Mucosa of descending colon (tissue), 3 donors: ENCODE data around the gene BORA. TPM values are rescaled to one million over a fixed set of nuclear protein-coding genes. Genes with fewer than 3 reads are reported as not detected.
"Not testable (repeated sequence)": the region's sequence is repeated elsewhere in the genome, so short reads cannot be mapped to it uniquely, and the experiment has no call there.

ENCODE experiments used
- ATAC-seq: fragments of 200-7000 bp; cut with Tn5 transposase; one replicate; pipeline ENCODE4 v1.9.1; 2020; ENCODE audit warnings: mild to moderate bottlenecking, moderate library complexity
- DNase-seq, 3 donors: peaks; one replicate each; pipeline ENCODE4 v3.0.0-alpha.2; 2020
- H3K36me3 ChIP-seq: fragments of 200-600 bp; one replicate; pipeline ENCODE4 v1.8.0; 2021; ENCODE audit warnings: low read depth, mild to moderate bottlenecking
- H3K4me1 ChIP-seq: fragments of 200-600 bp; one replicate; pipeline ENCODE4 v1.8.0; 2021; ENCODE audit warnings: low read depth, mild to moderate bottlenecking
- H3K4me3 ChIP-seq: fragments of 200-600 bp; one replicate; pipeline ENCODE4 v1.8.0; 2021; ENCODE audit warnings: mild to moderate bottlenecking
- H3K9me3 ChIP-seq: fragments of 200-600 bp; one replicate; pipeline ENCODE4 v1.8.0; 2021; ENCODE audit warnings: mild to moderate bottlenecking
- CTCF ChIP-seq: fragments of 200-600 bp; IDR thresholded peaks from one replicate; pipeline ENCODE4 v1.8.0; 2022; ENCODE audit warnings: antibody characterized with exemption, mild to moderate bottlenecking
- intact Hi-C, 2 donors: fragments of 100-400 bp; cut with DNase I in 1 of 2; cut with micrococcal nuclease in 1 of 2; formaldehyde crosslinking; loops; one replicate each; pipeline versions ENCODE4 v1.11.0 to v1.11.1; 2022; cut with DNase I, micrococcal nuclease
- total RNA-seq, 3 donors: library from RNA; stranded (reverse); fragmentation: NEBNext Ultra II Directional in 2 of 3; extraction: Animal tissue kit (Norgen Biotek cat#: 25700) in 2 of 3; gene quantifications; one replicate each; pipeline versions ENCODE4 v1.2.1 to v1.2.4, GENCODE V29; 2021 to 2023
- donor health status: DM: no; HTN: no; CAD: no; lungs with moderate emphysema.
- donor health status: DM: no; HTN: no; CAD: no.
- donor health status: DM: no; HTN: yes; CAD: no.

Gene BORA
- total RNA-seq, 3 donors from 2014 or later = 4.3 to 10.7 (median 7.6) TPM

DNA sequence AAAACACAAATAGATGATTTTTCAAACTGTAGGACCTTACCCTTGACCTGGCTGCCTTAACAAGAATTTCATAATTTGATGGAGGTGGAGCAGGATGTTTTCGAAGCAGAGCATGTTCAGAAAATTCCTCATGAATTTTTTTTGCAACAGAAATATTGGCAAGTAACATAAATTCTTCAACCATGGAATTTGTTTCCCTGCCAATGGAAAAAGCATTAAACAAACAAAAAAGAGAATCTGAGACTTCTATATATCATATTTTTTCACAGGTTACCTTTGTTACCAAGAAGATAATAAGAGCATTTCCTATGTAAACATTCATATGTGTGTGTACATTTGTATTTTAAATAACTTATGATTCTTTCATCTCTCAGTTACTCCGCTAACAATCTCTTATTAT, 35.7 kb downstream of the BORA start:
- intact Hi-C loops = no loop called here

GRCh38 chr13:72774019-72774418, 46.3 kb downstream of the BORA start:
- intact Hi-C loops = no loop called here
- no peaks in the 10 kb centered on the region for H3K4me1 ChIP-seq
- no peak for TF ChIP-seq CTCF
- no peak overlapping the region for H3K4me3 ChIP-seq
- no peaks in the 10 kb centered on the region for H3K9me3 ChIP-seq
- ATAC-seq = no peak
- peaks cover 15% of the 10 kb centered on the region for H3K36me3 ChIP-seq
- no peak for DNase-seq

More for the DNA sequence above, 35.7 kb downstream of the BORA start:
- DNase-seq (no peak), ATAC-seq (no peak)
- Histone ChIP-seq H3K4me1 (no peaks in the 10 kb centered on the region), H3K36me3 (peaks cover 8% of the 10 kb centered on the region), H3K4me3 (no peak overlapping the region), H3K9me3 (no peaks in the 10 kb centered on the region)
- TF ChIP-seq CTCF = no peak

GRCh38 chr13:72781451-72782439, 54.0 kb downstream of the BORA start, which contains the start of the genes DIS3 and PIBF1:
DIS3 (minus strand) TSS chr13:72781900; CDS start chr13:72781832, 68 bp downstream.
PIBF1 (plus strand) TSS chr13:72782133; CDS start chr13:72783470, 1,337 bp downstream.
- Histone ChIP-seq H3K36me3 (no peaks in the 10 kb centered on the region), H3K9me3 (no peaks in the 10 kb centered on the region), H3K4me1 (peaks cover 8% of the 10 kb centered on the region), H3K4me3 (peak within 1 kb of the TSS; percentile 91)
- ATAC-seq (peak; percentile 100), DNase-seq (peak; percentile 97 to 99 (median 98))
- intact Hi-C loops = no loop called here
- no peak for TF ChIP-seq CTCF

GRCh38 chr13:72782717-72783116, 55.0 kb downstream of the BORA start:
- Histone ChIP-seq H3K36me3 (no peaks in the 10 kb centered on the region), H3K4me1 (peaks cover 8% of the 10 kb centered on the region), H3K9me3 (no peaks in the 10 kb centered on the region), H3K4me3 (no peak overlapping the region)
- no peak for ATAC-seq
- DNase-seq = peak in 1 of 3 donors; percentile 23
- TF ChIP-seq CTCF = no peak
- intact Hi-C loops = no loop called here

DNA sequence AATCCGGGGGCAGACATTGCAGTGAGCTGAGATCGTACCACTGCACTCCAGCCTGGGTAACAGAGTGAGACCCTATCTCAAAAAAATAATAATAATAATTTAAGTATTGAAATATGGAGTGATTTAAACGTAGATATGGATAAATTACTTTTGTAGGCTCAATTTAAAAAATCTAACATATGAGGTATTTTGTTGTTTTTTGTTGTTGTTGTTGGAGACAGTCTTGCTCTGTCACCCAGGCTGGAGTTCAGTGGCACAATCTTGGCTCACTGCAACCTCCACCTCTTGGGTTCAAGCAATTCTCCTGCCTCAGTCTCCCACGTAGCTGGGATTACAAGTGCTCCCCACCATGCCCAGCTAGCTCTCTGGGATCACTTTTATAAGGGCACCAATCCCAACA, 57.0 kb downstream of the BORA start:
- H3K36me3 ChIP-seq, H3K4me1 ChIP-seq, H3K9me3 ChIP-seq, H3K4me3 ChIP-seq, DNase-seq, ATAC-seq, intact Hi-C loops: not testable (repeated sequence)

- H3K36me3 ChIP-seq = no peaks in the 10 kb centered on the region
- ATAC-seq = no peak
Measured at GRCh38 chr13:72788831-72789230, 61.1 kb downstream of the BORA start.

More at GRCh38 chr13:72788831-72789230, 61.1 kb downstream of the BORA start:
- intact Hi-C loops = no loop called here
- Histone ChIP-seq H3K4me3 (no peak overlapping the region), H3K9me3 (no peaks in the 10 kb centered on the region), H3K4me1 (no peaks in the 10 kb centered on the region)
- no peak for TF ChIP-seq CTCF
- no peak for DNase-seq
